Adrenal gland (tissue), 5 donors: ENCODE results near the gene DVL3.

Experiments
- CTCF ChIP-seq, 6 experiments: fragments of 450-650 bp in 4 of 6; fragments of 200-600 bp in 2 of 6; sonication (generic) in 1 of 6; IDR thresholded peaks; 1 replicate in 5 of 6; 2 replicates in 1 of 6; pipeline versions ENCODE4 v1.5.1 to v1.8.0; 2016 to 2021; ENCODE audit warnings: antibody characterized with exemption in 6 of 6, mild to moderate bottlenecking in 2 of 6, moderate library complexity in 1 of 6
- POLR2A ChIP-seq, 2 donors: fragments of 450-650 bp; IDR thresholded peaks; one replicate each; pipeline ENCODE4 v1.6.1; 2017; ENCODE audit warnings: antibody characterized with exemption in 2 of 2, mild to moderate bottlenecking in 2 of 2, moderate library complexity in 1 of 2
- donor health status: DM: no; HTN: no; CAD: no.

DNA sequence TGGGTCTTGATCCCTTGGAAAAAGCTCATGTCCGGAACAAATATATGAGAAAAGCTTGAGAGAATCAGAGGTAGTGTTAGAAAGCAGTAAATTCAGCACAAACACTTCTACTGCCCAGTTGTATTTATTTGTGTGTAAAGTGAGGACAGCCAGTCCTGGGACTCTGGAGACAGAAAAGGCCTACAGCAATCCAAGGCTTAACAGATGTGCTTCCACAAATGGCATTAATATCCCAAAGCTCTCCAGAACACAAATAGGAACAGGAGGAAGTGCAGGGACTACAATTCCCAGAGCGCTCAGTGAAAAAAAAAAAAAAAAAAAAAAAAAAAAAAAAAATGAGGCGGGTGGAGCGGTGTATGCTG is 19.1 kb downstream of the DVL3 start:
- TF ChIP-seq CTCF (IDR thresholded peaks at IDR 0.05) = no peak
- TF ChIP-seq POLR2A (IDR thresholded peaks at IDR 0.05) = no peak
